ENCODE data around the gene SEPHS2.

DNA sequence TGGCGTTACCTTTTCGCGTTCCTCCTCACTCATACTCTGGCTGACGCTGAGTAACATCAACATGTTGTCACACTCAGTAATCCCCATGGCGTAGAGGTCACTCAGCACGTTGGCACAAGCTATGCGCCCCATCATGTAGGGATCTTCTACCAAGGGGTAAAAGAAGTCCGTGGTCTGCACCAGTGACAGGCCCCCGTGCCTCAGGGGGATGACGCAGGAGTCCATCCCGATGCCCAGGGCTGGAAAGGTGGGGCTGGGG is 596 bp downstream of the SEPHS2 start:
- TF ChIP-seq, protein P1, sequence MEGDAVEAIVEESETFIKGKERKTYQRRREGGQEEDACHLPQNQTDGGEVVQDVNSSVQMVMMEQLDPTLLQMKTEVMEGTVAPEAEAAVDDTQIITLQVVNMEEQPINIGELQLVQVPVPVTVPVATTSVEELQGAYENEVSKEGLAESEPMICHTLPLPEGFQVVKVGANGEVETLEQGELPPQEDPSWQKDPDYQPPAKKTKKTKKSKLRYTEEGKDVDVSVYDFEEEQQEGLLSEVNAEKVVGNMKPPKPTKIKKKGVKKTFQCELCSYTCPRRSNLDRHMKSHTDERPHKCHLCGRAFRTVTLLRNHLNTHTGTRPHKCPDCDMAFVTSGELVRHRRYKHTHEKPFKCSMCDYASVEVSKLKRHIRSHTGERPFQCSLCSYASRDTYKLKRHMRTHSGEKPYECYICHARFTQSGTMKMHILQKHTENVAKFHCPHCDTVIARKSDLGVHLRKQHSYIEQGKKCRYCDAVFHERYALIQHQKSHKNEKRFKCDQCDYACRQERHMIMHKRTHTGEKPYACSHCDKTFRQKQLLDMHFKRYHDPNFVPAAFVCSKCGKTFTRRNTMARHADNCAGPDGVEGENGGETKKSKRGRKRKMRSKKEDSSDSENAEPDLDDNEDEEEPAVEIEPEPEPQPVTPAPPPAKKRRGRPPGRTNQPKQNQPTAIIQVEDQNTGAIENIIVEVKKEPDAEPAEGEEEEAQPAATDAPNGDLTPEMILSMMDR (IDR thresholded peaks at IDR 0.05; ENCODE audit: extremely low read depth in 1 of 2, insufficient read depth in 1 of 2, low read depth in 1 of 2, low read length in 2 of 2): no peak
- no peak for TF ChIP-seq FOS (IDR thresholded peaks at IDR 0.05; ENCODE audit: borderline replicate concordance, insufficient read depth, low read length)
- TF ChIP-seq, protein P2, sequence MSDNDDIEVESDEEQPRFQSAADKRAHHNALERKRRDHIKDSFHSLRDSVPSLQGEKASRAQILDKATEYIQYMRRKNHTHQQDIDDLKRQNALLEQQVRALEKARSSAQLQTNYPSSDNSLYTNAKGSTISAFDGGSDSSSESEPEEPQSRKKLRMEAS (IDR thresholded peaks at IDR 0.05; ENCODE audit: insufficient read depth, insufficient read length): no peak
